Keratinocyte (primary cell): Measurements from ENCODE around the gene PKHD1. TPM values are rescaled to one million over a fixed set of nuclear protein-coding genes. Genes with fewer than 3 reads are reported as not detected.

ENCODE experiments used
- DNase-seq: peaks from one replicate; pipeline ENCODE4 v3.0.0-alpha.2; 2011; ENCODE audit warnings: low read depth, missing footprints, low spot score
- FAIRE-seq: peaks from 2 replicates; lab custom pipeline; 2011; peaks lifted over from hg19 to GRCh38; lab: Jason Lieb, UNC
- H2AFZ ChIP-seq: 2 replicates; pipeline ENCODE4 v1.6.0; 2012; ENCODE audit warnings: low read length, control low read depth, inconsistent platforms; ENCODE audit not compliant: control insufficient read depth
- H3K27ac ChIP-seq: 2 replicates; pipeline ENCODE4 v1.5.1; 2011; ENCODE audit warnings: low read length; ENCODE audit not compliant: control insufficient read depth, insufficient read depth
- H3K27me3 ChIP-seq: 3 replicates; pipeline ENCODE4 v1.6.0; 2011; ENCODE audit warnings: low read length; ENCODE audit not compliant: control insufficient read depth, insufficient read depth; ENCODE audit errors: extremely low read depth
- H3K36me3 ChIP-seq, 2 experiments: 2 replicates in 1 of 2; 3 replicates in 1 of 2; pipeline ENCODE4 v1.5.1; 2011; ENCODE audit warnings: low read length in 2 of 2, mild to moderate bottlenecking in 1 of 2; ENCODE audit not compliant: control insufficient read depth in 2 of 2, insufficient read depth in 2 of 2; ENCODE audit errors: extremely low read depth in 1 of 2
- H3K4me1 ChIP-seq: 3 replicates; pipeline ENCODE4 v1.5.1; 2011; ENCODE audit warnings: low read length; ENCODE audit not compliant: control insufficient read depth, insufficient read depth; ENCODE audit errors: extremely low read depth
- H3K4me2 ChIP-seq: 3 replicates; pipeline ENCODE4 v1.6.0; 2011; ENCODE audit warnings: low read depth, low read length; ENCODE audit not compliant: control insufficient read depth, insufficient read depth; ENCODE audit errors: extremely low read depth
- H3K4me3 ChIP-seq, 3 experiments: fragments of 200-600 bp in 1 of 3; sonication (generic) in 1 of 3; 2 replicates in 2 of 3; 3 replicates in 1 of 3; pipeline ENCODE4 v1.5.1; 2011 to 2016; ENCODE audit warnings: low read length in 3 of 3, mild to moderate bottlenecking in 3 of 3, control low read depth in 2 of 3, inconsistent platforms in 1 of 3, low read depth in 1 of 3, mixed read lengths in 1 of 3, mixed run types in 1 of 3, moderate library complexity in 1 of 3; ENCODE audit not compliant: control insufficient read depth in 2 of 3, insufficient read depth in 2 of 3; ENCODE audit errors: extremely low read depth in 1 of 3
- H3K79me2 ChIP-seq: 2 replicates; pipeline ENCODE4 v1.6.0; 2012; ENCODE audit warnings: low read length; ENCODE audit not compliant: control insufficient read depth, insufficient read depth
- H3K9ac ChIP-seq: 3 replicates; pipeline ENCODE4 v1.6.0; 2011; ENCODE audit warnings: low read length; ENCODE audit not compliant: control insufficient read depth, insufficient read depth; ENCODE audit errors: extremely low read depth
- H3K9me1 ChIP-seq: 3 replicates; pipeline ENCODE4 v1.6.0; 2011; ENCODE audit warnings: low read length; ENCODE audit not compliant: control insufficient read depth, insufficient read depth; ENCODE audit errors: extremely low read depth
- H3K9me3 ChIP-seq: 2 replicates; pipeline ENCODE4 v1.5.1; 2012; ENCODE audit warnings: low read depth, low read length; ENCODE audit not compliant: control insufficient read depth
- H4K20me1 ChIP-seq: 3 replicates; pipeline ENCODE4 v1.6.0; 2011; ENCODE audit warnings: low read length; ENCODE audit not compliant: control insufficient read depth, insufficient read depth; ENCODE audit errors: extremely low read depth
- CTCF ChIP-seq, 3 experiments: IDR thresholded peaks in 1 of 3; conservative IDR thresholded peaks in 1 of 3; optimal IDR thresholded peaks in 1 of 3; 2 replicates in 2 of 3; 3 replicates in 1 of 3; pipeline versions ENCODE3 to v1.5.1; 2011; ENCODE audit warnings: low read length in 3 of 3, mild to moderate bottlenecking in 3 of 3, moderate library complexity in 2 of 3, control low read depth in 1 of 3, inconsistent platforms in 1 of 3; ENCODE audit not compliant: insufficient read depth in 2 of 3; ENCODE audit errors: extremely low read depth in 1 of 3
- EZH2 ChIP-seq: IDR thresholded peaks from one replicate; pipeline ENCODE4 v1.6.1; 2012; ENCODE audit warnings: inconsistent platforms, mild to moderate bottlenecking, low read length, moderate library complexity
- dilution Hi-C: fragments of 300-500 bp; cut with MboI; formaldehyde crosslinking; loops from one replicate; pipeline ENCODE4 v1.7.0; 2020; ENCODE audit warnings: low sequenced_read_pairs; ENCODE audit not compliant: extremely low pct_ligation_motif_present
- polyA plus RNA-seq, 5 experiments: library from polyadenylated mRNA; depleted of rRNA in 3 of 5; stranded (reverse) in 3 of 5; stranded (forward) in 1 of 5; unstranded in 1 of 5; fragments of >200 nt; gene quantifications; 1 replicate in 1 of 5; 2 replicates in 3 of 5; 3 replicates in 1 of 5; pipeline versions ENCODE4 v1.2.1 to v1.2.3, GENCODE V29; 2011 to 2012; ENCODE audit warnings: missing spikeins in 2 of 5, low read depth in 1 of 5, low replicate concordance in 1 of 5
- small RNA-seq, 3 experiments: library from RNA; depleted of rRNA; stranded (forward); fragments of <200 nt; gene quantifications; one replicate each; pipeline ENCODE3, GENCODE V24; 2012; ENCODE audit warnings: low read depth in 3 of 3, low replicate concordance in 1 of 3; ENCODE audit not compliant: insufficient read length in 3 of 3

PKHD1 gene
- polyA plus RNA-seq, 1 donor (not counting 4 experiments of a cell fraction or from before 2014, with no cell fraction given) = under 0.01 TPM

GRCh38 chr6:51568771-51569170 lies 518.6 kb downstream of the PKHD1 start:
- Histone ChIP-seq H3K9ac (no peak overlapping the region), H3K9me1 (no peaks in the 10 kb centered on the region), H3K27ac (no peak overlapping the region), H2AFZ (no peak overlapping the region), H3K4me1 (no peaks in the 10 kb centered on the region), H3K4me3 (no peak overlapping the region), H3K79me2 (no peaks in the 10 kb centered on the region), H3K27me3 (no peaks in the 10 kb centered on the region), H4K20me1 (no peaks in the 10 kb centered on the region), H3K4me2 (no peak overlapping the region), H3K36me3 (no peaks in the 10 kb centered on the region), H3K9me3 (no peaks in the 10 kb centered on the region)
- DNase-seq (no peak), FAIRE-seq (no peak)
- TF ChIP-seq CTCF (optimal IDR thresholded peaks at IDR 0.05 in 1 of 3, IDR thresholded peaks at IDR 0.05 in 1 of 3, conservative IDR thresholded peaks at IDR 0.05 in 1 of 3; ENCODE audit: extremely low read depth in 1 of 3, insufficient read depth in 2 of 3, low read length in 3 of 3) (no peak), EZH2 (no peak)
- dilution Hi-C loops = no loop called here

GRCh38 chr6:51565472-51565871 lies 521.9 kb downstream of the PKHD1 start:
- no peaks in the 10 kb centered on the region for H3K4me1 ChIP-seq
- H4K20me1 ChIP-seq = no peaks in the 10 kb centered on the region
- no peak for FAIRE-seq
- no peaks in the 10 kb centered on the region for H3K79me2 ChIP-seq
- H3K9ac ChIP-seq = no peak overlapping the region
- H3K27me3 ChIP-seq = no peaks in the 10 kb centered on the region
- TF ChIP-seq CTCF (optimal IDR thresholded peaks at IDR 0.05 in 1 of 3, IDR thresholded peaks at IDR 0.05 in 1 of 3, conservative IDR thresholded peaks at IDR 0.05 in 1 of 3; ENCODE audit: extremely low read depth in 1 of 3, insufficient read depth in 2 of 3, low read length in 3 of 3) = no peak
- no peak for TF ChIP-seq EZH2
- H3K9me1 ChIP-seq = no peaks in the 10 kb centered on the region
- H3K27ac ChIP-seq = no peak overlapping the region
- no peak overlapping the region for H3K4me2 ChIP-seq
- DNase-seq = no peak
- no peak overlapping the region for H3K4me3 ChIP-seq
- H3K36me3 ChIP-seq = no peaks in the 10 kb centered on the region
- dilution Hi-C loops = no loop called here
- no peak overlapping the region for H2AFZ ChIP-seq
- H3K9me3 ChIP-seq = no peaks in the 10 kb centered on the region

Small RNA genes lying within 50 kb of the gene (small RNA-seq; reads per million reads assigned to genes)
- gene RN7SL580P = 0 reads per million in 3 experiments

Other genes starting within 250 kb of the PKHD1 start
- not detected in 3 replicates for gene IL17A, start 98.8 kb upstream of the PKHD1 start, polyA plus RNA-seq
- not detected in 3 replicates for gene IL17F, start 156.9 kb upstream of the PKHD1 start, polyA plus RNA-seq
- 30.1 to 70.5 TPM (median 60.9 TPM) in 3 replicates for gene MCM3, start 197.1 kb upstream of the PKHD1 start, polyA plus RNA-seq